ENCODE data around the gene SMIM7. TPM values are rescaled to one million over a fixed set of nuclear protein-coding genes. Genes with fewer than 3 reads are reported as not detected.
A peak's percentile ranks its signal among the peaks of the same experiment; 100 is the strongest.

The SMIM7 gene
- total and polyA plus RNA-seq, 12 donors = 32.0 to 68.1 (median 39.2) TPM

GRCh38 chr19:16603090-16603489, 56.9 kb downstream of the SMIM7 start:
- 52 to 62% methylated on average over 3 of the region's 3 CpGs for WGBS, 2 donors
- no peaks in the 10 kb centered on the region for H3K9me3 ChIP-seq
- no peak for TF ChIP-seq CTCF (IDR thresholded peaks at IDR 0.05)
- DNase-seq (no peak), ATAC-seq (no peak)
- no peaks in the 10 kb centered on the region for H3K27me3 ChIP-seq
- intact Hi-C loops (cut with DNase I) = loop anchor here in 1 of 10 donors (1.0 kb wide), 1 partner anchor 21 kb away; no protein-coding TSS in a partner anchor
- no peak overlapping the region for H3K4me3 ChIP-seq
- no peak overlapping the region for H3K27ac ChIP-seq
- peaks cover 25 to 87% (median 65%) of the 10 kb centered on the region in 9 donors for H3K4me1 ChIP-seq
- H3K36me3 ChIP-seq = no peaks in the 10 kb centered on the region

DNA sequence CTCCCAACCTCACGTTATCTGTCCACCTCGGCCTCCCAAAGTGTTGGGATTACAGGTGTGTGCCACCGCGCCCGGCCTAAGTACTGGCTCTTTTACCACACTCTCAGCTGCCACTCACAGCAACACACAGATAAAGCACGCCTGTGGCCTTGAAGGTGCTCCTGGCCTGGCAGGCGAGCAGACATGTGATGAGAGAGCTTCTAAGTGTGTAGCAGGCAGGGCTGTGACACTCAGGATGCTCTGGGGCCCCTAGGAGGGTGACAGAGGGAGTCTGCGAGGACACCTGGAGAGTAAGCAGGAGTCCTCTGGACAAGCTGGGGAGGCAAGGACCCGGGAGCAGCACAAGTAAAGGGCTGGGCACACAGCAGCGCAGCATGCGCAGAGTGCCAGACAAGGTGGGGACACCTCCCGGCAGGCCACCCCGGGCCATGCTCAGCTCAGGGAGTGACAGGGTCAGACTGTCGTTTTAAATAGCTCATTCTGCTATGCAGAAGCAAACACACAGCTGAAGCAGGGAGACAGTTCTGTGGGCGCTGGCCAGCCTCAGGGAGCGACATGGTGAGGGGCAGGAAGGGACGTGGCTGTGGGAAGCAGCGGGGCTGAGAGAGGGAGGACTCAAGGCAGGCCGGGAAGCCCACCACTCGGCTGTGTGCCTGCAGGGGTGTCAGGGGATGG, 58.4 kb downstream of the SMIM7 start:
- intact Hi-C loops (cut with DNase I) = no loop called here
- H3K27me3 ChIP-seq = no peaks in the 10 kb centered on the region
- H3K4me1 ChIP-seq = peaks cover 21 to 86% (median 63%) of the 10 kb centered on the region in 9 donors
- H3K36me3 ChIP-seq = no peaks in the 10 kb centered on the region
- ATAC-seq (peak; percentile 18 to 68 (median 54)), DNase-seq (peak in 1 of 2 donors; percentile 25)
- H3K27ac ChIP-seq = peak overlapping the region in 7 of 10 donors; percentile 15 to 60 (median 43)
- no peak for TF ChIP-seq CTCF (IDR thresholded peaks at IDR 0.05)
- no peak overlapping the region for H3K4me3 ChIP-seq
- H3K9me3 ChIP-seq = no peaks in the 10 kb centered on the region
- 50 to 69% methylated on average over 20 of the region's 20 CpGs for WGBS, 2 donors

- no peaks in the 10 kb centered on the region for H3K36me3 ChIP-seq
- ATAC-seq (no peak), DNase-seq (no peak)
- no peak overlapping the region for H3K27ac ChIP-seq
- H3K4me1 ChIP-seq = peaks cover 15 to 86% (median 59%) of the 10 kb centered on the region in 9 donors
- no peak for TF ChIP-seq CTCF (IDR thresholded peaks at IDR 0.05)
- intact Hi-C loops (cut with DNase I) = no loop called here
- WGBS, 2 donors = 91 to 92% methylated on average over 5 of the region's 5 CpGs
- H3K9me3 ChIP-seq = no peaks in the 10 kb centered on the region
- no peak overlapping the region for H3K4me3 ChIP-seq
- H3K27me3 ChIP-seq = no peaks in the 10 kb centered on the region
These were observed 59.1 kb downstream of the SMIM7 start for GRCh38 chr19:16600824-16601223.

DNA sequence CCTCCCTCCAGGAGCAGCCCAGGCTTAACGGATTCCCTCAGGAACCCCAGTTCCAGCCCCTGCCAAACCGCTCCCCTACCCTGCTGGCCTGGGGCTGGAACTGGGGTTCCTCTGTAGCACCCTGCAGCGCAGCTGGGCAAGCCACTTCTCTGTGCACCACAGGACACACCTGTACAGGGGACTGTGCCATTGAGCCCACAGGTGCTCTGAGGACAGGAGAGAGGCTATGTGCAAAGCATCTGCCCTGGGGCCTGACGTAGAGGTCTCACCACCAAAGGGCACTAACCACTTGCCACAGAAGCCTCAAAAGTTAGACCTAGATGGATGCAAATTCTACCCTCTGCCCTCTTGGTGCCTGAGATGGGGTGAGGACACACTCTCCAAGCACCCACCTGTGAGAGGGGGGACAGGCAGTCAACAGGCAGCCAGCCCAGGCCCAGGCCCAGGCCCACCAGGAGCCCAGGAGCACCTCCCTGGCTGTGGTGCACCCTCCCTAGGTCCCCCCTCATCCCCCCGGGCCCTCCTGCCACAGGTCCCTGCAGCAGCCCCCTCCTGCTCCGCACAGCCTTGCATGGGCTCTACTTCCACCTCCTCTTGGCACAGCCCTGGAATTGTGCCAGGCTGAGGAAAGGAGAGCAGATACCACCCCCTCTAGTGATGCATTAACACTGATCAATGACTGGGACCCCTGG, 60.1 kb downstream of the SMIM7 start:
- ATAC-seq = peak in 1 of 8 donors; percentile 13
- intact Hi-C loops (cut with DNase I) = no loop called here
- Histone ChIP-seq H3K9me3 (no peaks in the 10 kb centered on the region), H3K27ac (no peak overlapping the region), H3K4me3 (no peak overlapping the region), H3K36me3 (no peaks in the 10 kb centered on the region), H3K27me3 (no peaks in the 10 kb centered on the region), H3K4me1 (peaks cover 13 to 86% (median 57%) of the 10 kb centered on the region in 9 donors)
- 87 to 91% methylated on average over 6 of the region's 6 CpGs for WGBS, 2 donors
- no peak for DNase-seq
- TF ChIP-seq CTCF (IDR thresholded peaks at IDR 0.05) = no peak
